Measurements from ENCODE around the gene GPR34. TPM values are rescaled to one million over a fixed set of nuclear protein-coding genes. Genes with fewer than 3 reads are reported as not detected.
A peak's percentile ranks its signal among the peaks of the same experiment; 100 is the strongest.
"Not testable (repeated sequence)": the region's sequence is repeated elsewhere in the genome, so short reads cannot be mapped to it uniquely, and the experiment has no call there.

GPR34 gene
- total and polyA plus RNA-seq, 7 experiments from 2014 or later, result 0.12 to 2.1 (median 0.75) TPM; not detected in 1

DNA sequence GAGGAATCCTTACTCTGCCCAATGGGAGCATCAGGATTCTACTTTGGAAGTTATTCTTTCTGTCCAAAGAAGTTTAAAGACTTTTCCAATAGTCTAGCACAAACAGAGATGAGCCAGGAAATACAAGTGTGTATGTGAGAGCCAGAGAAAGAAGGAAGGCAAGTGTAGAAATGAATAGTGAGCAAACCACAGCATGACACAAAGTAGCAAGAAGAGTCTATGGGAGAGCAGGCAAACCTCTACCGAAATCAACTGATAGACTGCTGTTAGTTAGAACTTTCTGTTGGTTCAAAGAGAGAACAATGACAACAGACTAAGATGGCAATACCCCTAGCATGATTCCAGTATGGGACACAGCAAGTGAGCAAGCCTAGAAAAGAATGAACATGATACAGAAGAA lies 16.1 kb upstream of the GPR34 start:
- Mint-ChIP-seq H3K4me1 (peaks cover 0 to 31% (median 9%) of the 10 kb centered on the region in 7 donors), H3K9me3 (no peaks in the 10 kb centered on the region), H3K4me3 (no peak overlapping the region), H3K27ac (peak overlapping the region in 1 of 9 donors; percentile 19), H3K27me3 (no peaks in the 10 kb centered on the region), H3K36me3 (peaks cover 4 to 30% (median 27%) of the 10 kb centered on the region in 5 donors)
- ChIA-PET CTCF (no interaction called here), POLR2A (no interaction called here)
- H3K27ac ChIP-seq (ENCODE audit: low read depth, low read length), result no peak overlapping the region
- intact Hi-C loops (cut with micrococcal nuclease), result no loop called here
- H3K27me3 ChIP-seq (ENCODE audit: control insufficient read depth in 2 of 2, insufficient read depth in 2 of 2, low read length in 2 of 2), result no peaks in the 10 kb centered on the region
- H3K9me3 ChIP-seq (ENCODE audit: control insufficient read depth in 2 of 3, low read length in 3 of 3), result no peaks in the 10 kb centered on the region
- ATAC-seq (no peak), DNase-seq (no peak)
- H3K4me3 ChIP-seq (ENCODE audit: low read length), result no peak overlapping the region
- peaks cover 0 to 6% (median 0%) of the 10 kb centered on the region in 3 experiments for H3K36me3 ChIP-seq (ENCODE audit: control insufficient read depth in 2 of 3, insufficient read depth in 3 of 3, low read length in 3 of 3)
- H3K4me1 ChIP-seq (ENCODE audit: control insufficient read depth in 2 of 2, insufficient read depth in 2 of 2, low read length in 2 of 2), result no peaks in the 10 kb centered on the region

DNA sequence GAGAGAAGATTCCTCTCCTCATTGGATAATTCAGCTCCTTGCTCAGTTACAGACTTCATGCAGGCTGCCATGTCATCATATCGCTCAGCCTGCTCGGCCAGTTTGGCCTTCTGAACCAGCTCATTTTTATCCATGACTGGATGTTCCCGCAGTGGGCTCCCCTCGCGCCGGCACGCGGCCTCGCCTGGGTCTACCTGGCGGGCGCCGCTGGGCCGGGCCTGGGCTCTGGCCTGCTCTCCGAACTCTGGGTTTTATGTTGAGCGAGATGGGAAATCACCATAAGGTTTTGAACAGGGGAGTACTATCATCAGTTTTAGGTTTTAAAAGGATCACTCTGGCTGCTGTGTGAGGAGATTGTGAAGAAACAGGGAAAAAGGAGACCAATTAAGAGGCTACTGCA lies 12.4 kb upstream of the GPR34 start:
- not testable (repeated sequence) for ATAC-seq; H3K27me3 ChIP-seq (ENCODE audit: control insufficient read depth in 2 of 2, insufficient read depth in 2 of 2, low read length in 2 of 2)
- peaks cover 0 to 22% (median 5%) of the 10 kb centered on the region in 7 donors for H3K4me1 Mint-ChIP-seq

DNA sequence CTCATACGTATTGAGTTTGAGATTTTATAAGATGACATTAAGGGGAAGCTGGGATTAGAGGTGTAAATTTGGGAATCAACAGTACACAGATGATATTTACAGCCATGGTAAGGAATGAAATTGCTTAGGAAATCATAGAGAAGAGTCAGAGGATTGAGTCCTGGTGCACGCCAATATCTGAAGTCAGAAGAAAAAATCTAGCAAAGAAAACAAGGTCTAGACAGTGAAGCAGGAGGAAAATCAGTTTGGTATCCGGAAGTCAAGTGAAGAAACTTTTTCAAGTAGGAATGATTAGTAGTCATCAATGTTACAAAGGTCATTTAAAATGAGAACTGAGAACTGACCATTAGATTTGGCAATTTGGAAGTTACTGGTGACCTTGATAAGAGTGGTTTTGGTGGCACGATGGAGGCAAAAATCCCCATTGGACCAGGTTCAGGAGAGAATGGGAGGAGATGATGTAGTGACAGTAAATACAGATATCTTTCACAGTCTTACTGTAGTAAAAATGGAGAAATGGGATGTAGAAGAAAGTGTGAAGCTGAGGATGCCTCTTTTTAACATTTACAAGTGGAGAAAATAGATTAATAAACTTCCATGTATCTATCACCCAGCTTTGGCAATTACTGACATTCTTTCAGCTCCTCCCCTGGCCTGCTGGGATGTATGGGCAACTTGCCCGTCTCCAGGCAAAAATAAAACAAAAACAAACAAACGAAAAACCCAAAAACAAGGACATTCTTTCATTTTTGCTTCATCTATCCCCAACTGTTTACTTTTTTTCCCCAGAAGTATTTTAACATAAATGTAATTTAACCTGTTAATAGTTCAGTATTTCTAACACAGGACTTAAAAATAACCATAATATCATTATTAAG lies 11.4 kb upstream of the GPR34 start:
- Mint-ChIP-seq H3K4me3 (no peak overlapping the region), H3K9me3 (no peaks in the 10 kb centered on the region), H3K4me1 (peaks cover 0 to 20% (median 5%) of the 10 kb centered on the region in 7 donors), H3K36me3 (peaks cover 4 to 27% (median 13%) of the 10 kb centered on the region in 5 donors), H3K27ac (peak overlapping the region in 1 of 9 donors; percentile 11), H3K27me3 (no peaks in the 10 kb centered on the region)
- ATAC-seq (no peak), DNase-seq (no peak)
- ChIA-PET POLR2A (no interaction called here), CTCF (no interaction called here)
- intact Hi-C loops (cut with micrococcal nuclease), result no loop called here
- no peaks in the 10 kb centered on the region for H3K9me3 ChIP-seq (ENCODE audit: control insufficient read depth in 2 of 3, low read length in 3 of 3)
- H3K27ac ChIP-seq (ENCODE audit: low read depth, low read length), result no peak overlapping the region
- no peaks in the 10 kb centered on the region for H3K36me3 ChIP-seq (ENCODE audit: control insufficient read depth in 2 of 3, insufficient read depth in 3 of 3, low read length in 3 of 3)
- H3K27me3 ChIP-seq (ENCODE audit: control insufficient read depth in 2 of 2, insufficient read depth in 2 of 2, low read length in 2 of 2), result no peaks in the 10 kb centered on the region
- H3K4me3 ChIP-seq (ENCODE audit: low read length), result no peak overlapping the region
- H3K4me1 ChIP-seq (ENCODE audit: control insufficient read depth in 2 of 2, insufficient read depth in 2 of 2, low read length in 2 of 2), result no peaks in the 10 kb centered on the region

More for the DNA sequence above, 12.4 kb upstream of the GPR34 start:
- H3K27ac ChIP-seq (ENCODE audit: low read depth, low read length); H3K4me3 Mint-ChIP-seq; H3K4me1 ChIP-seq (ENCODE audit: control insufficient read depth in 2 of 2, insufficient read depth in 2 of 2, low read length in 2 of 2); POLR2A ChIA-PET; H3K4me3 ChIP-seq (ENCODE audit: low read length); DNase-seq; H3K36me3 ChIP-seq (ENCODE audit: control insufficient read depth in 2 of 3, insufficient read depth in 3 of 3, low read length in 3 of 3); intact Hi-C loops (cut with micrococcal nuclease); H3K27me3 Mint-ChIP-seq; H3K9me3 Mint-ChIP-seq; H3K27ac Mint-ChIP-seq; H3K9me3 ChIP-seq (ENCODE audit: control insufficient read depth in 2 of 3, low read length in 3 of 3); CTCF ChIA-PET: not testable (repeated sequence)
- peaks cover 4 to 33% (median 14%) of the 10 kb centered on the region in 5 donors for H3K36me3 Mint-ChIP-seq

DNA sequence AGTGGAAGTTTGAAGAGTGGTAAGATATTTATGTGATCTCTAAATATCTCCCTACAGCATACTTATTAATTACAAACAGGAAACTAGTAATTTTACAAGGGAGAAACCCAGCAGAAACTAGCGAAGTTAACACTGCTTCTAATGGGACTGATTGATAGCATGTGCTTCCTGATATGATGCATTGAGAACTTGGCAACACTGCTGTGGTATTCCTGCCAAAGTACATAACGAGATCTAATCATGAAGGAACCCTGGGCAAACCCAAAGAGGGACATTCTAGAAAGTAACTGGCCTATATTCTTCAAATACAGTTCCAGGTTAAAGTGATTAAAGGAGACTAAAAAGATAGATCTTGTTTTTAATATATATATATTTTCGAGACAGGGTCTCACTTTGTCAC lies 4.6 kb upstream of the GPR34 start:
- Mint-ChIP-seq H3K36me3 (peaks cover 0 to 12% (median 3%) of the 10 kb centered on the region in 5 donors), H3K27ac (no peak overlapping the region), H3K9me3 (no peaks in the 10 kb centered on the region), H3K4me3 (no peak overlapping the region), H3K4me1 (peaks cover 0 to 17% (median 6%) of the 10 kb centered on the region in 7 donors), H3K27me3 (no peaks in the 10 kb centered on the region)
- Histone ChIP-seq H3K9me3 (ENCODE audit: control insufficient read depth in 2 of 3, low read length in 3 of 3) (no peaks in the 10 kb centered on the region), H3K36me3 (ENCODE audit: control insufficient read depth in 2 of 3, insufficient read depth in 3 of 3, low read length in 3 of 3) (no peaks in the 10 kb centered on the region), H3K4me1 (ENCODE audit: control insufficient read depth in 2 of 2, insufficient read depth in 2 of 2, low read length in 2 of 2) (peaks cover 0 to 4% of the 10 kb centered on the region in 2 donors), H3K27ac (ENCODE audit: low read depth, low read length) (no peak overlapping the region), H3K27me3 (ENCODE audit: control insufficient read depth in 2 of 2, insufficient read depth in 2 of 2, low read length in 2 of 2) (no peaks in the 10 kb centered on the region), H3K4me3 (ENCODE audit: low read length) (no peak overlapping the region)
- DNase-seq (no peak), ATAC-seq (no peak)
- intact Hi-C loops (cut with micrococcal nuclease), result no loop called here
- ChIA-PET POLR2A (no interaction called here), CTCF (no interaction called here)

DNA sequence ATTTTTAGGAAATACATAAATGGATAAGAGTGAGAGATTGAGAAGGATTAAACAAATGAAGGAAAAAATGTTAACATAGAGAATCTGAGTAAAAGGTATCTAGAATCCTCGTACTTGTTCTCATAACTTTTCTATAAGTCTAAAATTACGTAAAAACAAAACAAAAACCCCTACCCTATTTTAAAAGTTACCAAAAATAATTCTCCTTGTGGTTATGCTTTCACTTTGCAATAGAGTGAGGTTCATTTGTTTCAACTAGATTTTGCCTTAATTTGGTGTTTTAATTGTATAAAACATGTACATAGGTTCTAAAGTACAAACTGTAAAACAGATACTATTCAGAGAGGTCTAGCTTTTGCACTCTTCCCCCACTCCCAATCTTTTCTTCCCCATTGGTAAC lies 3.8 kb upstream of the GPR34 start:
- peaks cover 0 to 17% (median 6%) of the 10 kb centered on the region in 7 donors for H3K4me1 Mint-ChIP-seq
- no peaks in the 10 kb centered on the region for H3K9me3 Mint-ChIP-seq
- H3K27ac Mint-ChIP-seq, result no peak overlapping the region
- Histone ChIP-seq H3K36me3 (ENCODE audit: control insufficient read depth in 2 of 3, insufficient read depth in 3 of 3, low read length in 3 of 3) (no peaks in the 10 kb centered on the region), H3K9me3 (ENCODE audit: control insufficient read depth in 2 of 3, low read length in 3 of 3) (no peaks in the 10 kb centered on the region), H3K27ac (ENCODE audit: low read depth, low read length) (no peak overlapping the region), H3K4me1 (ENCODE audit: control insufficient read depth in 2 of 2, insufficient read depth in 2 of 2, low read length in 2 of 2) (peaks cover 0 to 4% of the 10 kb centered on the region in 2 donors), H3K4me3 (ENCODE audit: low read length) (no peak overlapping the region), H3K27me3 (ENCODE audit: control insufficient read depth in 2 of 2, insufficient read depth in 2 of 2, low read length in 2 of 2) (no peaks in the 10 kb centered on the region)
- H3K36me3 Mint-ChIP-seq, result peaks cover 0 to 11% (median 2%) of the 10 kb centered on the region in 5 donors
- DNase-seq (no peak), ATAC-seq (no peak)
- H3K4me3 Mint-ChIP-seq, result no peak overlapping the region
- ChIA-PET CTCF (no interaction called here), POLR2A (no interaction called here)
- intact Hi-C loops (cut with micrococcal nuclease), result no loop called here
- H3K27me3 Mint-ChIP-seq, result no peaks in the 10 kb centered on the region

DNA sequence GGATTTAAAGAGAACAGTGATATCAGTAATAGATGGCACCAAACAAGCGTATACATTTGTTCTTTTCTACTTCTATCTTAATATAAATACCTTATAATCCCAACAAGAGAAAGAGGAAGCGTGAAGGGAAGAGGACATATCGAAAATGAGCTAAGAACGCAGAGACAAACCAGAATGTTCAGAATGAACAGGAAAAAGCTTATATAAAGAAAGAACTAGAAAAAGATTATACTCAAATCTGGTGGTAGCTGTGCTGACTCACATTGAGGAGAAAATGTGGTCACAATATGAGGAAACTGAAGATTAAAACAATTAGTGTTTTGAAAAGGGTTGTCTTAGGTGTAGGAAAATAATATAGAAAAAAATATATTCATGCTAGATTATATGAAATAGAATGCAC lies 2.0 kb upstream of the GPR34 start:
- H3K4me3 ChIP-seq (ENCODE audit: low read length), result no peak overlapping the region
- H3K4me1 ChIP-seq (ENCODE audit: control insufficient read depth in 2 of 2, insufficient read depth in 2 of 2, low read length in 2 of 2), result peaks cover 0 to 4% of the 10 kb centered on the region in 2 donors
- CTCF ChIA-PET, result no interaction called here
- H3K27ac Mint-ChIP-seq, result no peak overlapping the region
- H3K36me3 ChIP-seq (ENCODE audit: control insufficient read depth in 2 of 3, insufficient read depth in 3 of 3, low read length in 3 of 3), result no peaks in the 10 kb centered on the region
- no peaks in the 10 kb centered on the region for H3K27me3 ChIP-seq (ENCODE audit: control insufficient read depth in 2 of 2, insufficient read depth in 2 of 2, low read length in 2 of 2)
- intact Hi-C loops (cut with micrococcal nuclease), result no loop called here
- POLR2A ChIA-PET, result no interaction called here
- no peak overlapping the region for H3K4me3 Mint-ChIP-seq
- no peaks in the 10 kb centered on the region for H3K9me3 ChIP-seq (ENCODE audit: control insufficient read depth in 2 of 3, low read length in 3 of 3)
- H3K36me3 Mint-ChIP-seq, result peaks cover 0 to 6% (median 2%) of the 10 kb centered on the region in 5 donors
- H3K9me3 Mint-ChIP-seq, result no peaks in the 10 kb centered on the region
- DNase-seq (no peak), ATAC-seq (no peak)
- no peaks in the 10 kb centered on the region for H3K27me3 Mint-ChIP-seq
- H3K27ac ChIP-seq (ENCODE audit: low read depth, low read length), result no peak overlapping the region
- peaks cover 0 to 17% (median 10%) of the 10 kb centered on the region in 7 donors for H3K4me1 Mint-ChIP-seq

DNA sequence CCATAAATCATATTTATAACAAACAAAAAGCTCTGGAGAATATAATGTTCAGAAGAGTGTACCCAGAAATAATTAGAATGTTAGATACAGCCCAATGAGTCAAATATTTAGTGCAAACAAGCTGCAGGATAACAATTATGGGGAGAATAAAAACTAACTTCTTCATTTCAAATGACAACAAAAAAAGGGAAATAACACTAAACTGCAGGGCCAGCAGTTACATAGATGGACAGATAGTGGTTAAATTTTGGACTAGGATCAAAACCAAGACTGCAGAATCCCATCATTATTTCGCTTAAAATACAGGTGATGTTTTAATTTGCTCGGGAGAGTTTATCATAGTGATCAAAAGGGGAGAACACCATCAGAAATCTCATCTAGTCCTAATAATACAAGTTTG lies 617 bp upstream of the GPR34 start:
- no peaks in the 10 kb centered on the region for H3K27me3 ChIP-seq (ENCODE audit: control insufficient read depth in 2 of 2, insufficient read depth in 2 of 2, low read length in 2 of 2)
- Mint-ChIP-seq H3K36me3 (peaks cover 0 to 8% (median 4%) of the 10 kb centered on the region in 5 donors), H3K27ac (no peak overlapping the region), H3K4me3 (no peak overlapping the region), H3K27me3 (no peaks in the 10 kb centered on the region), H3K9me3 (no peaks in the 10 kb centered on the region), H3K4me1 (peaks cover 0 to 27% (median 12%) of the 10 kb centered on the region in 7 donors)
- intact Hi-C loops (cut with micrococcal nuclease), result no loop called here
- no peak overlapping the region for H3K4me3 ChIP-seq (ENCODE audit: low read length)
- ATAC-seq (no peak), DNase-seq (no peak)
- H3K9me3 ChIP-seq (ENCODE audit: control insufficient read depth in 2 of 3, low read length in 3 of 3), result no peaks in the 10 kb centered on the region
- no peaks in the 10 kb centered on the region for H3K36me3 ChIP-seq (ENCODE audit: control insufficient read depth in 2 of 3, insufficient read depth in 3 of 3, low read length in 3 of 3)
- POLR2A ChIA-PET, result no interaction called here
- peaks cover 0 to 4% of the 10 kb centered on the region in 2 donors for H3K4me1 ChIP-seq (ENCODE audit: control insufficient read depth in 2 of 2, insufficient read depth in 2 of 2, low read length in 2 of 2)
- H3K27ac ChIP-seq (ENCODE audit: low read depth, low read length), result no peak overlapping the region
- CTCF ChIA-PET, result no interaction called here
